ENCODE results near the gene NFKB2.

Gene NFKB2

DNA sequence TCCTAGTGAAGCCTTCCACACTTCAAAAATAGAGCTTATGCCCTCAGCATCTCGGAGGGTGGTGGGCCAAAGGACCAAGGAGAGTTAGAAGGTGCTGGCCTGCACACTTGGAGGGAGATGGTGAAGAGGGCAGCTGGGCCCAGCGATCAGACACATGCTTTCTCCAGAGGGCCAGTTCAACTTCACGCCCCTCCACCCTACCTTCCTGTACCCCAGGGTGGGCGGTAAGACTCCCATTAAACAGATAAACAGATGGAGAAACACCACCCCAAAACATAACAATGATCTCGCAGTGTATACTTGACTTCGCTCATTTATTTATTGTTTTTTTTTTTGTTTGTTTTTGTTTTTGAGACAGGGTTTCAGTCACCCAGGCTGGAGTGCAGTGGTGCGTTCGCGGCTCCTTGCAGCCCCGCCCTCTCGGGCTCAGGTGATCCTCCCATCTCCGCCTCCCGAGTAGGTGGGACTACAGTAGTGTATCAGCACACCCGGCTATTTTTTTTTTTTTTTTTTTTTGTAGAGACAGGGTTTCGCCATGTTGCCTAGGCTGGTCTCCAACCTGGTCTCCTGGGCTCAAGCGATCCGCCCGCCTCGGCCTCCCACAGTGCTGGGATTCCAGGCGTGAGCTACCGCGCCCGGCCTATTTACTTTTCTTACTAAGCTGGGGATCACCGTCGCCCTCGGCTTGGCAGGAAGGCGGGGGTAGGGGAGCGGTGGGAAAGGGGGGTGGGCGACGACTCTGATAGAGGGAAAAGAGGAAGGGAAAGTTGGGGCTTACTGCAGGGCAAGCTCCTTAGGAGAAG, 54.0 kb downstream of the NFKB2 start:
- H3K4me3 ChIP-seq (ENCODE audit: low read depth in 1 of 5, low read length in 5 of 5): peak overlapping the region; percentile 65 to 95 (median 84)
- no peaks in the 10 kb centered on the region for H3K36me3 ChIP-seq (ENCODE audit: control insufficient read depth in 5 of 5, insufficient read depth in 5 of 5, low read length in 5 of 5)
- H3K9me3 ChIP-seq (ENCODE audit: control insufficient read depth in 5 of 5, low read length in 5 of 5): no peaks in the 10 kb centered on the region
- peak overlapping the region; percentile 54 for H3K27ac ChIP-seq (ENCODE audit: low read depth, low read length)
- peaks cover 7 to 37% (median 23%) of the 10 kb centered on the region in 5 donors for H3K4me1 ChIP-seq (ENCODE audit: control insufficient read depth in 5 of 5, insufficient read depth in 5 of 5, low read length in 5 of 5)
- peak overlapping the region; percentile 13 to 83 (median 79) for H3K9ac ChIP-seq (ENCODE audit: low read length in 5 of 5)
- no peaks in the 10 kb centered on the region for H3K27me3 ChIP-seq (ENCODE audit: control insufficient read depth in 5 of 5, insufficient read depth in 4 of 5, low read length in 5 of 5)

DNA sequence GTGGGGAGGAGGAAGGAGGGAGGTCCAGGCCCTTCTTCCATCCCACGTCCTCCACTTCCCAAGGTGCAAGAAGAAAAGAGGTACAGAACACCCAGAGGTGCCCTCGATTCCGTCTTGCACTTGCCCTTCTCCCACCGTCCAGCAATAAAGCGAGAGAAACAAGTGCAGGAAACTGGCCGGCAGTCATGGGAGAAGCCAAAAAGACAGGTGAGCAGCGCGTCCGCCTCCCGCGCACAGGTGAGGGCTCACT, 54.5 kb downstream of the NFKB2 start:
- H3K27ac ChIP-seq (ENCODE audit: low read depth, low read length): peak overlapping the region; percentile 54
- H3K36me3 ChIP-seq (ENCODE audit: control insufficient read depth in 5 of 5, insufficient read depth in 5 of 5, low read length in 5 of 5): no peaks in the 10 kb centered on the region
- no peaks in the 10 kb centered on the region for H3K27me3 ChIP-seq (ENCODE audit: control insufficient read depth in 5 of 5, insufficient read depth in 4 of 5, low read length in 5 of 5)
- peaks cover 7 to 37% (median 23%) of the 10 kb centered on the region in 5 donors for H3K4me1 ChIP-seq (ENCODE audit: control insufficient read depth in 5 of 5, insufficient read depth in 5 of 5, low read length in 5 of 5)
- peak overlapping the region; percentile 13 to 83 (median 79) for H3K9ac ChIP-seq (ENCODE audit: low read length in 5 of 5)
- peak overlapping the region; percentile 65 to 95 (median 84) for H3K4me3 ChIP-seq (ENCODE audit: low read depth in 1 of 5, low read length in 5 of 5)
- no peaks in the 10 kb centered on the region for H3K9me3 ChIP-seq (ENCODE audit: control insufficient read depth in 5 of 5, low read length in 5 of 5)

DNA sequence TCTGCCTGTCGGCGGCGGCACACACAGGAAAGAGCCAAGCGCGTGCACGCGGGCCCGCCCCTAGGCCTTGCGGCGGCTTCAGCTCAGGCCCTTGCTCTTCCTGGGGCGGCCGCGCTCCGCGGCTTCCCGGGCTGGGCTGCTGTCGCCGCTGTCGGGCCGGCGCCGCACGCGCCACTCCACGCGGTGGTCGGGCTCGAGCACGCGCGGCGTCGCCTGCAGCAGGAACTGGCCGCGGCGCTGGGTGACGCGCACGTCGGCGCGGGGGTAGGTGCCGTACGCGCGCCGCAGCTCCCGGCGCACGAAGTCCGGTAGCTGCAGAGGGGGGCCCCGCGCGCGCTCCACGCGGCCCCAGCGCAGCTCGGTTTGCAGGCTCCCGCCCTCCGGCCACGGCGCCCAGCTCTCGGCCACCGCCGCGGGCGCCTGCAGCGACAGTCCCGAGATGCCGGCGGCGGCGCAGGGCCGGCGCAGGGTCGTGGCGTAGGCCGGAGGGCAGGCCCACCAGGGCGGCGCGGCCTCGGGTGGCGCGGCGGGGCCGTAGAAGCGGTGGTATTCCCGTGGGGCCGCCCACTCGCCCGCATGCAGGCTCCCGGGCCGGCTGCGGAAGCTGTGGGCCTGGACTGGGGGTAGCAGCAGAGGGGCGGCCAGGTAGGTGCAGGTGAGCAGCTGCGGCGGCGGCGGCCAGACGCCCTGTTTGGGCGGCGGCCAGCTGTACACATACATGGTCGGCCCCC, 55.0 kb downstream of the NFKB2 start:
- peaks cover 7 to 37% (median 23%) of the 10 kb centered on the region in 5 donors for H3K4me1 ChIP-seq (ENCODE audit: control insufficient read depth in 5 of 5, insufficient read depth in 5 of 5, low read length in 5 of 5)
- H3K9me3 ChIP-seq (ENCODE audit: control insufficient read depth in 5 of 5, low read length in 5 of 5): no peaks in the 10 kb centered on the region
- no peaks in the 10 kb centered on the region for H3K27me3 ChIP-seq (ENCODE audit: control insufficient read depth in 5 of 5, insufficient read depth in 4 of 5, low read length in 5 of 5)
- peak overlapping the region; percentile 70 to 83 (median 79) for H3K9ac ChIP-seq (ENCODE audit: low read length in 5 of 5)
- peak overlapping the region; percentile 54 for H3K27ac ChIP-seq (ENCODE audit: low read depth, low read length)
- peak overlapping the region; percentile 65 to 95 (median 84) for H3K4me3 ChIP-seq (ENCODE audit: low read depth in 1 of 5, low read length in 5 of 5)
- H3K36me3 ChIP-seq (ENCODE audit: control insufficient read depth in 5 of 5, insufficient read depth in 5 of 5, low read length in 5 of 5): no peaks in the 10 kb centered on the region

DNA sequence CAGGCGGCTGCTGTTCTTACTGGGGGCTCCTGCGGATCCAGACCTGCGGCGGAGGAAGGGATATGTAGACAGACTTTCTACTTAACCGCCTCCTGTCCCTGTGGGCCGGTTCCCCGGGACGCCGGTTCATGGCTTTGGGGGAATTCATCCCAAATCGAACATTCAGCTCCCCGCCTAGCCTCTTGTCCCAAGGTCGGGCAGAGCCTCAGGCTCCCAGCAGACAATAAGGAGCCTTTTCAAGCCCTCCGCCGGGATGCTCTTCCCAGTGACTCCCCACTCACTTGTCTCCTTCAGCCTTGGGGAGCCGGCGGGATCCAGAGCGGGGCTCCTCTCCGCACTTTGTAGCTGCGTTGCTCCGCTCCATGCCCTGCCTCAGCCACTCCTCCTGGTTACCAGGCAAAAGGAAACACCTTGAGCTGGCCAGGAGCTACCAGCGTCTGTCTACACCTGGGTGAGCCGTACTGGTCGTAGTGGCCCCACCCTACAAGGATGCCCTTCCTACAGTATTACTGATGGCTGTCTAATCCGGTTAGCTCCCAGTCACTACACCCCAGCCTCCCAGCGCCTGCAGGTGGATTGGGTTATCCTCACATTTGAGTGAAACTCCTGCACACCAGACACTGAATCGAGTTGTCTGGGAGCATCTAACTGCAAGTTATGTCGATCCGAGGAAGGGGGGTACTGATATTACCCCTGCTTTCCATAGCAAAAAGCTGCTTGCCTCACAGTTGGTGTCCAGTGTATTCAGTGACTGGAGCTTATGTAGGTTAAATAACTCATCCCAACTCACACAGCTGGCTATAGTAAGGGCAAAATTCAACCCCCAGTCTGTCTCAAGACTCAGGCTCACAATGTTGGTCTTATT, 55.8 kb downstream of the NFKB2 start, which contains the start of gene C10orf95:
C10orf95 (minus strand) TSS at position 439 of the 865 bp plus-strand sequence. CDS start 450 bp downstream, outside the sequence.
- Histone ChIP-seq H3K4me3 (ENCODE audit: low read depth in 1 of 5, low read length in 5 of 5) (peak within 1 kb of the TSS; percentile 65 to 88 (median 76)), H3K36me3 (ENCODE audit: control insufficient read depth in 5 of 5, insufficient read depth in 5 of 5, low read length in 5 of 5) (no peaks in the 10 kb centered on the region), H3K9ac (ENCODE audit: low read length in 5 of 5) (peak within 1 kb of the TSS in 4 of 5 donors; percentile 34 to 73 (median 70)), H3K9me3 (ENCODE audit: control insufficient read depth in 5 of 5, low read length in 5 of 5) (no peaks in the 10 kb centered on the region), H3K4me1 (ENCODE audit: control insufficient read depth in 5 of 5, insufficient read depth in 5 of 5, low read length in 5 of 5) (peaks cover 7 to 37% (median 23%) of the 10 kb centered on the region in 5 donors), H3K27ac (ENCODE audit: low read depth, low read length) (no peak within 1 kb of the TSS), H3K27me3 (ENCODE audit: control insufficient read depth in 5 of 5, insufficient read depth in 4 of 5, low read length in 5 of 5) (no peaks in the 10 kb centered on the region)

Measured in subcutaneous abdominal adipose tissue (tissue), 5 donors.